Neutrophil (primary cell): ENCODE results near the gene PHB1.

ENCODE experiments used
- H3K27ac ChIP-seq: fragments of 200-600 bp; sonication (generic); 2 replicates; pipeline ENCODE4 v1.5.1; 2016; ENCODE audit warnings: mild to moderate bottlenecking, moderate library complexity
- H3K27me3 ChIP-seq: fragments of 200-600 bp; sonication (generic); 2 replicates; pipeline ENCODE4 v1.6.0; 2016; ENCODE audit warnings: mild to moderate bottlenecking
- H3K36me3 ChIP-seq: fragments of 200-600 bp; sonication (generic); 2 replicates; pipeline ENCODE4 v1.5.1; 2017
- H3K4me1 ChIP-seq, 2 experiments: fragments of 200-600 bp in 1 of 2; sonication (generic) in 1 of 2; 1 replicate in 1 of 2; 2 replicates in 1 of 2; pipeline versions ENCODE4 v1.5.1 to v1.6.1; 2013 to 2016; ENCODE audit warnings: low read depth in 1 of 2, low read length in 1 of 2, mild to moderate bottlenecking in 1 of 2, moderate library complexity in 1 of 2; ENCODE audit not compliant: control insufficient read depth in 1 of 2, insufficient read depth in 1 of 2
- H3K4me3 ChIP-seq, 2 experiments: fragments of 200-600 bp in 1 of 2; sonication (generic) in 1 of 2; 1 replicate in 1 of 2; 2 replicates in 1 of 2; pipeline ENCODE4 v1.5.1; 2013 to 2016; ENCODE audit warnings: low read depth in 1 of 2, low read length in 1 of 2, mild to moderate bottlenecking in 1 of 2, moderate library complexity in 1 of 2
- H3K9me3 ChIP-seq: fragments of 200-600 bp; sonication (generic); 2 replicates; pipeline ENCODE4 v1.5.1; 2016
- CTCF ChIP-seq: fragments of 200-600 bp; sonication (generic); IDR thresholded peaks from 2 replicates; pipeline ENCODE4 v1.5.1; 2016; ENCODE audit warnings: antibody characterized with exemption

PHB1 gene

DNA sequence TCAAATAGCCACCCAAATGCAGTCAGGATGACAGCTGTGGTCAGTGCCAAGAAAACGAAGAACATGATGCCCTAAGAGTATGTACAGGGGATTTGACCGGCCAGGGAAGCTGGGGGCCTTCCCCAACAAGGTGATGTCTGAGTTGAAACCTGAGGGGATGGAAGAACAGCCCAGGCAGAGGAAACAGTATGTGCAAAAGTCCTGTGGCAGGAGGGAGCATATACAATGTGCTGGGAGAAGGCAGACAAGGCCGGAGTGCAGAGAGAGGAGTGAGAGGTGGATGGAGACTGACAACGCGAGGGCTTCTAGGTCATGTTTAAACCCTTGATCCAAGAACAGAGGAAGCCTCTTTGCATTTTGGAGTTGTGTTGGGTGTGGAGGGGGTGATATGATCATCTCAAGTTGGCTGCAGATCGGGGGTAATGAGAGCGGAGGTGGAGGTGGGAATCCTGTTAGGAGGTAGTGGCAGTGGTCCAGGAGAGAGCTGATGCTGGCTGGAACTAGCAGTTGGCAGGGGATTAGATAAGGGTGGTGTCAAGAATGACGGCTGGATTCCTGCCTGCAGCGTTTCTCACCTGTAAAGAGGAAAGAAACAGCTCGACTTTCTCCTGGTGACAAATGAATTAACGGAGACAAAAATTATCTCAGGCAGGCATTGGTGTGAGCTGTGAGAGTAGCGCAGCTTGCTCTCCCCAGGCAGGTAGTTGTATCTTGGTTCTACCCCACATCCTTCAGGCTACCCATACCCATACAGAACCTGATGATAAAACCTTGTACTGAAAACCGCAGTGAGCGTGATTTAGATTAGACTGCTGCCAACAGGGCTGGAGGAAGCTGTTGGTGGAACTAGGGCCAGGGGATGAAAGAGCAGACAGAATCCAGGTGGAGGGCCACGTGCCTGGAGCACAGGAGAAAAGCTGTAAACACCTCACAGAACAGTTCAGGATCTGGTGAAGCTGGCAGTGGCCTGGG is 43.2 kb upstream of the PHB1 start:
- Histone ChIP-seq H3K4me3 (no peak overlapping the region), H3K27me3 (peaks cover 85% of the 10 kb centered on the region), H3K27ac (no peak overlapping the region), H3K4me1 (no peaks in the 10 kb centered on the region), H3K9me3 (no peaks in the 10 kb centered on the region), H3K36me3 (no peaks in the 10 kb centered on the region)
- no peak for TF ChIP-seq CTCF

GRCh38 chr17:49456183-49456965 is 41.7 kb upstream of the PHB1 start:
- Histone ChIP-seq H3K4me1 (no peaks in the 10 kb centered on the region), H3K27ac (no peak overlapping the region), H3K4me3 (no peak overlapping the region), H3K9me3 (no peaks in the 10 kb centered on the region), H3K36me3 (no peaks in the 10 kb centered on the region), H3K27me3 (peaks cover 73% of the 10 kb centered on the region)
- TF ChIP-seq CTCF, result no peak

GRCh38 chr17:49455272-49455861 is 40.7 kb upstream of the PHB1 start:
- Histone ChIP-seq H3K27ac (no peak overlapping the region), H3K9me3 (no peaks in the 10 kb centered on the region), H3K4me3 (no peak overlapping the region), H3K27me3 (peaks cover 63% of the 10 kb centered on the region), H3K4me1 (no peaks in the 10 kb centered on the region), H3K36me3 (no peaks in the 10 kb centered on the region)
- TF ChIP-seq CTCF, result no peak

- no peak overlapping the region for H3K27ac ChIP-seq
- peaks cover 50% of the 10 kb centered on the region for H3K27me3 ChIP-seq
- H3K4me3 ChIP-seq, result no peak overlapping the region
- H3K9me3 ChIP-seq, result no peaks in the 10 kb centered on the region
- no peaks in the 10 kb centered on the region for H3K4me1 ChIP-seq
- no peaks in the 10 kb centered on the region for H3K36me3 ChIP-seq
- TF ChIP-seq CTCF, result no peak
Observed at GRCh38 chr17:49454050-49454449, 39.4 kb upstream of the PHB1 start.

DNA sequence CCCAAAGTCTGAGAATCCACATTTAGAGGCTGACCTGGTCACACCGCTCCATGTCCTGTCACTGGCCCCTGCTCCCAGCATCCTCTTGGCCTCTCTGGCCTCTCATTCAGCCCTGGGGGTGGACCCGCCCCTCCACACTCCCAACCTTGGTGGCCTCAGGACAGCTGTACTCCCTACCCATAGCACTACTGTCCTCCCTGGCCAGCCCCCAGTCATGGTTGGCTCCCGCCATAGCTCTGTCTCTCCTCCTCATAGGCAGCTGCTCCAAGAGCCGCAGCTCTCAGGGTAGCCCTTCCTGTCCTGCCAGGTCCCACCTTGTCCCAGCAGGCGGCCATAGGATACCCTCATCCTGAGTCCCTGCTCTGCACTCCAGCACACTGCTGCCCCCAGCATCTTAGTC is 38.0 kb upstream of the PHB1 start:
- Histone ChIP-seq H3K27ac (no peak overlapping the region), H3K27me3 (peaks cover 36% of the 10 kb centered on the region), H3K36me3 (no peaks in the 10 kb centered on the region), H3K4me3 (no peak overlapping the region), H3K9me3 (no peaks in the 10 kb centered on the region), H3K4me1 (no peaks in the 10 kb centered on the region)
- TF ChIP-seq CTCF, result no peak
